HG02981 (cell line): ENCODE measurements around the gene MRPL45.
"Not testable (repeated sequence)": the region's sequence is repeated elsewhere in the genome, so short reads cannot be mapped to it uniquely, and the experiment has no call there.

Experiments
- ATAC-seq: cut with Tn5 transposase; IDR thresholded peaks from one replicate; pipeline ENCODE4 v1.9.1; 2021; ENCODE audit warnings: mild to moderate bottlenecking, moderate library complexity; ENCODE audit not compliant: unreplicated experiment

Gene MRPL45

GRCh38 chr17:38296834-38297517 is at the start of gene MRPL45:
Gene MRPL45 (plus strand): TSS chr17:38297168. CDS start chr17:38297184, 16 bp downstream.
- ATAC-seq, result peak; percentile 93

- not testable (repeated sequence) for ATAC-seq
Observed at GRCh38 chr17:38253191-38253590, 43.8 kb upstream of the MRPL45 start.

- ATAC-seq, result not testable (repeated sequence)
Observed at GRCh38 chr17:38254357-38254756, 42.6 kb upstream of the MRPL45 start.

GRCh38 chr17:38257013-38257621 is 39.9 kb upstream of the MRPL45 start:
- peak; percentile 86 for ATAC-seq

GRCh38 chr17:38265974-38266506 is 30.9 kb upstream of the MRPL45 start:
- ATAC-seq, result not testable (repeated sequence)

GRCh38 chr17:38266571-38266970 is 30.4 kb upstream of the MRPL45 start:
- not testable (repeated sequence) for ATAC-seq

GRCh38 chr17:38268138-38268537 is 28.8 kb upstream of the MRPL45 start:
- not testable (repeated sequence) for ATAC-seq

- ATAC-seq, result not testable (repeated sequence)
Observed at GRCh38 chr17:38269045-38269444, 27.9 kb upstream of the MRPL45 start.

GRCh38 chr17:38269552-38269951 is 27.4 kb upstream of the MRPL45 start:
- not testable (repeated sequence) for ATAC-seq

GRCh38 chr17:38285994-38286393 is 11.0 kb upstream of the MRPL45 start:
- not testable (repeated sequence) for ATAC-seq

GRCh38 chr17:38286501-38287091 is 10.4 kb upstream of the MRPL45 start:
- ATAC-seq, result not testable (repeated sequence)

- not testable (repeated sequence) for ATAC-seq
Observed at GRCh38 chr17:38288217-38288827, 8.6 kb upstream of the MRPL45 start.

- ATAC-seq, result not testable (repeated sequence)
Observed at GRCh38 chr17:38289760-38290159, 7.2 kb upstream of the MRPL45 start.

- not testable (repeated sequence) for ATAC-seq
Observed at GRCh38 chr17:38295602-38296365, 1.2 kb upstream of the MRPL45 start.

GRCh38 chr17:38315497-38315896 is 18.5 kb downstream of the MRPL45 start:
- no peak for ATAC-seq

- ATAC-seq, result no peak
Observed at GRCh38 chr17:38317081-38317480, 20.1 kb downstream of the MRPL45 start.

GRCh38 chr17:38320482-38320881 is 23.5 kb downstream of the MRPL45 start:
- no peak for ATAC-seq

GRCh38 chr17:38322156-38322779 is 25.3 kb downstream of the MRPL45 start:
- no peak for ATAC-seq

- ATAC-seq, result no peak
Observed at GRCh38 chr17:38322897-38323296, 25.9 kb downstream of the MRPL45 start.

GRCh38 chr17:38324141-38324697 is 27.3 kb downstream of the MRPL45 start:
- ATAC-seq, result no peak
